ENCODE results near the gene CPNE6.
"Not testable (repeated sequence)": the region's sequence is repeated elsewhere in the genome, so short reads cannot be mapped to it uniquely, and the experiment has no call there.

The CPNE6 gene

DNA sequence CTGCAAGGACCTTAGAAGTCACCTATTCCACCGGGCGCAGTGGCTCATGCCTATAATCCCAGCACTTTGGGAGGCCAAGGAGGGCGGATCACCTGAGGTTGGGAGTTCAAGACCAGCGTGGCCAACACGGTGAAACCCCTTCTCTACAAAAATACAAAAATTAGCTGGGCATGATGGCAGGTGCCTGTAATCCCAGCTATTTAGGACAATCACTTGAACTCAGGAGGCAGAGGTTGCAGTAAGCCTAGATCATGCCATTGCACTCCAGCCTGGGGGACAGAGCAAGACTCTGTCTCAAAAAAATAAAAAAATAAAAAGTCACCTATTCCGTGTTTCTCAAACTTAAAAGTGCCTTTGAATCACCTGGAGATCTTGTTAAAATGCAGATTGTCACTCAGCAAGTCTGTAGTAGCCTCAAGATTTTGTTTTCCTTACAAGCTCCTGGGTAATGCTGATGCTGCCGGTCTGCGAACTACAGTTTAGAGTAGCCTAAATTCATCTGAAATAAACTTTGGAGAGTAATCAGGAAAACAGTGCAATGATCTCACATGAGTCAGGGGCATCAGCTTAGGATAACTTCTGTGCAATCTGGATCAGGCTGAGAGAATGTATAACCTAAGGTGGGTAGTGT is 34.4 kb downstream of the CPNE6 start:
- not testable (repeated sequence) for DNase-seq (ENCODE audit: low read depth)

DNA sequence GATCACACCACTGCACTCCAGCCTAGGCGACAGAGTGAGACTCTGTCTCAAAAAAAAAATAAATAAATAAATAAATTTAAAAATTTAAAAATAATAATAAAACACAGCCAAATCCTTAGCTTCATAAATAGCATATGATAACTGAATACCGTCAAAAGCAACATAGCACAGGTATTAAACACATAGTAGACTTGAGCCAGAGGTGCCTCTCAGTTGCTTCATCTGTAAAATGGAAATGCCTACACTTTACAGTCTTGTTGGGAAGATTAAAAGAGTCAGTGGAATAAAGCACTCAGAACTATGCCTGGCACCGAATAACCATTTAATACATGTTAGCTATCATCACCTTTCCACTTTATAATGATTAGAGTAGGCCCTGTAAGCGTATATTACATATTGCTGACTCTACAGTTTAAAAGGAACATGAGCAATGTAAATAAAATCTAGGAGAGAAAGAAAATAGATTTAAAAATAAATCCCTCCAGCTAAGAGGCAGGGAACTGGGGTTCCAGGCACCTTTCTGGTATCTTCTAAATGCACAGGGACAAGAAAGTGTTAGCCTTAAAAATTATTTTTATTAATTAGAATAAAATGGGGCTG is 35.4 kb downstream of the CPNE6 start:
- no peak for DNase-seq (ENCODE audit: low read depth)

- DNase-seq (ENCODE audit: low read depth): no peak
These were observed 37.0 kb downstream of the CPNE6 start for GRCh38 chr14:24108336-24108874.

- DNase-seq (ENCODE audit: low read depth): no peak
These were observed 38.7 kb downstream of the CPNE6 start for GRCh38 chr14:24110060-24110459.

GRCh38 chr14:24110523-24110922 is 39.2 kb downstream of the CPNE6 start:
- no peak for DNase-seq (ENCODE audit: low read depth)

GRCh38 chr14:24113379-24113800 is 42.0 kb downstream of the CPNE6 start:
- peak; percentile 12 for DNase-seq (ENCODE audit: low read depth)

- peak; percentile 93 for DNase-seq (ENCODE audit: low read depth)
These were observed 42.6 kb downstream of the CPNE6 start for GRCh38 chr14:24113801-24114531.

DNA sequence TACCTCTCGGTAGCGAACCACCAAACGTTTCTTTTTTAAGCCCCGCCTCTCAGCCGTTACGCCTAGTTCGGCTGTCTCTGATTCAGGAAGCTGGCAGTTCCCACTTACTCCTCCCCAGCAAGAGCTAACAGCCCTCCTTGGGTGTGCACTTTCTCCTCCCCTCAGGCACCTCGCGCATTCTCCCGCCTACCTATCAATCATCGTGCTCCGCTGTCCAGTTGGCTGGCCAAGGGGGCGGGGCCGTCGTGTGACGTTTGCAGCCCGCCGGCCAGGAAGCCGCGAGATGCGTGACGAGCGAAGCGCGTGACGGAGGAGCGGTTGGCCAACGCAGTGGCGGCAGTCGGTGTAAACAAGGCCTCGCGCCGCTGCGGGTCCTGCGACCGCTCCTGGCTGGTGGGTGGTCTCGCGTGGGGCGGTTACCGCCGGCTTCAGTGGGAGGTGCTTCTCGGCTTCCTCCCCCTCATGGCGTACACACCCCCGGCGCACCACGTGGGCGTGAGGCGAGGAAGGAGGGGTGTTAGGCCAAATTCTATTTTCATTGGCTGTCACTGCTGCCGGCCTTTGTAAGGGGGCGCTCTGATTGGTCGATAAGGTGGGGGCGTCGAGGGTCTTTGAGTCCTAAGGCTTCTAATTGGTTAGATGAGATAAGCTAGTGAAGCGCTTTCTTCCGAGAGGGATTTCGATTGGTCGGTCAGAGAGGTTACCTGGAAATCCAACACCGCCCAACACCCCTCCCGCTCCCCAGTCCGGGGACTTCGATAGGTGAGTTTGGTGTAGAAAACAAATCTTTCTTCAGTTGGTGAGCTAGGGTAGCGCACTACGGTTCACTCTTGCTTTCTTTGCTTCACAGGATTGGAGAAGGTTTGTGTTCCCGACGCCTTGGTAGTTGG is 43.4 kb downstream of the CPNE6 start, which contains the start of the genes DCAF11 and NRL:
Gene DCAF11 (plus strand): TSS at position 246 of the 890 bp plus-strand sequence. CDS start 818 bp downstream, outside the sequence.
Gene NRL (minus strand): TSS at position 418 of the 890 bp plus-strand sequence. CDS start 32,101 bp downstream, outside the sequence.
- peak; percentile 100 for DNase-seq (ENCODE audit: low read depth)

GRCh38 chr14:24115422-24116127 is 44.2 kb downstream of the CPNE6 start:
- DNase-seq (ENCODE audit: low read depth): no peak

DNA sequence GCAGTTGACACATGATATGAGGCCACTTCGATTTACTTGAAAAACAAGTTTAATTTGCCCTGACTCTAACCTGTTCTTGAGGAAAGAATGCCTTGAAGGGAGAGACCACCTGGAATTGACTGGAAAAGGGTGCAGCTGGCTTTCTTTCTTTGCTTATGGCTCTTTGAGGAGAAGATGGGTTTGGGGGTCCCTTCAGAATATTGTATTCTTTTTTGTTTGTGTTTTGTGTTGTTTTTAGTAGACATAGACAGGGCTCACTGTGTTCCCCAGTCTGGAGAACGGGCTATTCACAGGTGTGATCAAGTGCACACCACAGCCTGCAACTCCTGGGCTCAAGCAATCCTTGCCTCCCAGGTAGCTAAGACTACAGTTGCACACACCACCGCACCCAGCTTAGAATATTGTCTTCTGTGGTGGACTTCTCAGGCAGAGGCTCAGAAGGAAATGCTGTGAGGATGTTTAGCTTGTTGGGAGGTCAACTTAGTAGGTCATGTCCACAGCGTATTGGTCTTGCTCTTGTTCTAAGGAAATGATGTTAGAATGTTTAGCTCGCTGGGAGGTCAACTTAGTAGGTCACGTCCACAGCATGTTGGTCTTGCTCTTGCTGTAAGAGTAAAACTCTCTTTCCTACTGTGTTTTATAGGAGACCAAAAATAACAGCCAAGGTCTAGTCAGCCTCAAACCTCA is 44.9 kb downstream of the CPNE6 start:
- DNase-seq (ENCODE audit: low read depth): no peak

DNA sequence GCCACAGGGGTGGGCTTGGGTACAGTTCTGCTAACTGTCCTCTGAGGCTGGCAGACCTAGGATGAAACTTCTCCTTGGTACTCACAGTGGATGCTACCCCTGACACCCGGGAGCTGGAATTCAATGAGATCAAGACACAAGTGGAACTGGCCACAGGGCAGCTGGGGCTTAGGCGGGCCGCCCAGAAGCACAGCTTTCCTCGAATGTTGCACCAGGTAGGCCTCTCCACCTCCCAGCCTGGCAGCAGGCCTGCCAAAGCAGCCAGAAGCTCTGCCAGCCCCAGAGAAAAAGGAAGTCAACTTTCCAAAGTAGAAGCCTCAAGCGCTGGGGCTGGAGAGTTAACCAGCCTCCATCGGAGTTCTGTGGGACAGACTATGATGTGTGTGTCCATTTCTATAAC is 45.8 kb downstream of the CPNE6 start:
- no peak for DNase-seq (ENCODE audit: low read depth)

DNA sequence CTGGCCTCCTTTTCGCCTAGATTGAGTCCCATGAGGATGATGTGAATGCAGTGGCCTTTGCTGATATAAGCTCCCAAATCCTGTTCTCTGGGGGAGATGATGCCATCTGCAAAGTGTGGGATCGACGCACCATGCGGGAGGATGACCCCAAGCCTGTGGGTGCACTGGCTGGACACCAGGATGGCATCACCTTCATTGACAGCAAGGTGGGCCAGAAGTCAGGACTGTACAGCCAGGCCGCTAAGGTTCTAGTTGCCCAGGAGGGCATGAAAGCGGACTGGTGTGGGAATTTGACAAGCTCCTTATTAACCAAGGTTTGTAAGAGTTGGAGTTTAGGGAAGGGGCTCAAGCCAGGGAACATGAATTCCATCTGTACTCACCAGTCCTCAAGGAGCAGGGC is 48.3 kb downstream of the CPNE6 start:
- no peak for DNase-seq (ENCODE audit: low read depth)

- DNase-seq (ENCODE audit: low read depth): no peak
These were observed 49.8 kb downstream of the CPNE6 start for GRCh38 chr14:24121210-24121609.

DNA sequence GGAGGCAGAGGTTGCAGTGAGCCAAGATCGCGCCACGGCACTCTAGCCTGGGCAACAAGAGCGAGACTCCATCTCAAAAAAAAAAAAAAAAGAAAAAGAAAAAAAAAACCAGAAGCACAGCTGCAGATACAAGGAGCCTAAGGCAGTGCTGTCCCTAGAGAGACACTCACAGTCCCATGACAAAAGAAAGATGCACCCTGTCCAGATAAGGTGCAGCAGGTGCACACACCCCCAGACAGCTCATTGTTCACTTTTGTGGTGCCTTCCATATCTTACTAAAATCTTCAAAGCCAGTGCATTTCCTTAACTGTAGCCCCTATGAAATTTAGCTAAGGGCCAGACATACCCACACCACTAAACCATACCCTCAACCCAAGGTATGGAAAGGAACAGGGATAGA is 51.1 kb downstream of the CPNE6 start:
- no peak for DNase-seq (ENCODE audit: low read depth)

DNA sequence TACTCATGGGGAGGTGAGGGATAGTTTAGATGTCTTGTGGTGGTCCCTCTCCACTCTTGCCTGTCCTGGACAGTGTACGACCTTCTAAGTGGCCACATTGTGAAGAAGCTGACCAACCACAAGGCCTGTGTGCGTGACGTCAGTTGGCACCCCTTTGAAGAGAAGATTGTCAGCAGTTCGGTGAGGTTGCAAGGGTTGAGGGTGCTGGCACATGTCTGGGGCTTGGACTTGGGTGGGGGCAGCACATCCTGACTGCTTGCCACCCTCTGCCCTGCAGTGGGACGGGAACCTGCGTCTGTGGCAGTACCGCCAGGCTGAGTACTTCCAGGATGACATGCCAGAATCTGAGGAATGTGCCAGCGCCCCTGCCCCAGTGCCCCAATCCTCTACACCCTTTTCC is 51.5 kb downstream of the CPNE6 start:
- no peak for DNase-seq (ENCODE audit: low read depth)

DNA sequence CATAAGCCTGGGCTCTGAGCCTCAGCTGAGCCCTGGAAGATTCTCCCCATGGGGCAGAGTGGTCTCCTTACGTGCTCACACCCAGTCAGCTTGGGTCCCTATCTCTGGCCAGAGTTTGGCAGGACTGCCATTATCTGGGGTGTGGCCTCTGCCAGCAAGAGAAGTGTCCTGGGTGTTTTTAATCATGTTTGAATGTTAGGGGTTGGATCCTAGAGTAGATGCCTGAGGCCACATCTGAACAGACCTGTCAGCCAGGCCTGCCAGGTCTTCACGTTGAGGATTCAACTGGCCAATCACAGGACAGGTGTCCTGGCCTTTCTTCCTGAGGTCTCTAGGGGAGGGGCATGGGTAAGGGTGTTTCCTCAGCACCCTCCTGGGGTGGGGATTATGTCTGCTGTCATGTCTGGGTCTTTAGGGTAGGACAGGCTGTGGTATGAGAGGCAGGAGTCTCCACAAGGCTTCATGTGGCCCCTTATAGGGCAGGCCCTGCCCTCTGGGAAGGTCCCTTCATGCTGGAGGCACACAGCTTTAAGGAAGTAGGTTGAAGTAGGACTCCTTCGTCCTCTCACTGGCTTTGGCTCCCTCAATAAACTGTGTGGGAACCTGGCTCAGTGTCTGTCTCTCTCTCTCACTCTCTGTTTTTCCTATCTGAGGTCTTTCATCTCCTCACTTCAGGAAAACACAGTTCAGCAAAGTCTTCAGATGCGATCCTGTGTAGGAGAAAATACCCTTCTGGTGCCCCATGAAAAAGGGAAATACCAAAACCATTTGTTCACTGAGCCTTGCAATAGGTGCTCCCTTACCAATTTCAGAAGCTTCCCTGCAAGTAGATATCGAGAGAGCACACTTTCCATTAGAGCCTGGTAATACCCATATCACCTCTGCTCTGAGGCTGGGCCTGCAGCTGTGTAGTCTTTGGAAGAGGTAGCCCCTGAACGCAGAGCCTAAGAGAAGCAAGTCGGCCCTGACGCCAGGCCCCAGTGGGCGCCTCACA is 52.4 kb downstream of the CPNE6 start:
- DNase-seq (ENCODE audit: low read depth): no peak

- DNase-seq (ENCODE audit: low read depth): no peak
These were observed 55.6 kb downstream of the CPNE6 start for GRCh38 chr14:24126939-24127338.

- no peak for DNase-seq (ENCODE audit: low read depth)
These were observed 56.3 kb downstream of the CPNE6 start for GRCh38 chr14:24127673-24128072.
